ENCODE results near the gene SQOR. TPM values are rescaled to one million over a fixed set of nuclear protein-coding genes. Genes with fewer than 3 reads are reported as not detected.

Gene SQOR
- total and polyA plus RNA-seq, 2 donors (not counting 1 experiment from before 2014, with no cell fraction given), result 25.6 to 29.1 TPM

- peaks cover 66% of the 10 kb centered on the region for H3K79me2 ChIP-seq (ENCODE audit: control insufficient read depth, insufficient read depth, low read length)
- no peak for TF ChIP-seq CTCF (IDR thresholded peaks at IDR 0.05)
- TF ChIP-seq EZH2 (IDR thresholded peaks at IDR 0.05; ENCODE audit: borderline replicate concordance, insufficient read depth, low read depth, low read length, poor library complexity, severe bottlenecking), result no peak
- WGBS (ENCODE audit: insufficient coverage), result 85% methylated on average over 2 of the region's 2 CpGs
- H3K4me3 Mint-ChIP-seq, result no peak overlapping the region
- peaks cover 5 to 43% of the 10 kb centered on the region in 2 experiments for H3K36me3 ChIP-seq (replicated peaks in 1 of 2; ENCODE audit: control extremely low read depth in 1 of 2, control insufficient read depth in 1 of 2, extremely low read depth in 1 of 2, insufficient read depth in 2 of 2, low read length in 1 of 2)
- intact Hi-C loops (cut with micrococcal nuclease), result no loop called here
- H3K27ac Mint-ChIP-seq, result no peak overlapping the region
- H2AFZ ChIP-seq (ENCODE audit: insufficient read depth, low read depth, low read length, poor library complexity, severe bottlenecking), result no peak overlapping the region
- H3K4me2 ChIP-seq (replicated peaks; ENCODE audit: low read depth, low read length, poor library complexity, severe bottlenecking), result no peak overlapping the region
- H3K4me3 ChIP-seq (ENCODE audit: control extremely low read depth in 1 of 5, extremely low read depth in 1 of 5, insufficient read depth in 1 of 5, low read depth in 2 of 5, low read length in 4 of 5), result no peak overlapping the region
- H3K9me3 ChIP-seq (ENCODE audit: control extremely low read depth in 1 of 3, control insufficient read depth in 2 of 3, insufficient read depth in 1 of 3, low read length in 2 of 3), result peaks cover 0 to 4% (median 0%) of the 10 kb centered on the region in 3 donors
- H4K20me1 ChIP-seq (ENCODE audit: control insufficient read depth, insufficient read depth, low read length, poor library complexity, severe bottlenecking), result peaks cover 7% of the 10 kb centered on the region
- ChIA-PET POLR2A (no interaction called here), CTCF (interaction anchor here (0.6 to 1.9 kb wide), 3 partner anchors 12 to 164 kb away, joined by 3 to 10 read pairs (median 4); no protein-coding TSS in a partner anchor)
- no peaks in the 10 kb centered on the region for H3K27me3 Mint-ChIP-seq
- no peaks in the 10 kb centered on the region for H3K9me3 Mint-ChIP-seq (ENCODE audit: insufficient read depth)
- peaks cover 19% of the 10 kb centered on the region for H3K4me1 Mint-ChIP-seq
- DNase-seq (no peak), ATAC-seq (ENCODE audit: low read depth) (no peak)
- H3K9ac ChIP-seq (ENCODE audit: low read length), result no peak overlapping the region
- H3K27me3 ChIP-seq (replicated peaks in 1 of 4; ENCODE audit: control extremely low read depth in 1 of 4, control insufficient read depth in 3 of 4, insufficient read depth in 4 of 4, low read length in 3 of 4), result no peaks in the 10 kb centered on the region
- H3K27ac ChIP-seq (ENCODE audit: low read length in 2 of 2), result no peak overlapping the region
- no peaks in the 10 kb centered on the region for H3K4me1 ChIP-seq (ENCODE audit: control insufficient read depth in 2 of 2, insufficient read depth in 2 of 2, low read length in 2 of 2)
These were observed 39.8 kb upstream of the SQOR start for GRCh38 chr15:45594835-45595530.

GRCh38 chr15:45603881-45604280, 30.9 kb upstream of the SQOR start:
- Mint-ChIP-seq H3K27ac (peak overlapping the region; percentile 64), H3K4me3 (peak overlapping the region; percentile 5), H3K27me3 (no peaks in the 10 kb centered on the region), H3K9me3 (ENCODE audit: insufficient read depth) (no peaks in the 10 kb centered on the region), H3K4me1 (peaks cover 43% of the 10 kb centered on the region)
- H3K27ac ChIP-seq (ENCODE audit: low read length in 2 of 2), result peak overlapping the region; percentile 55 to 62
- intact Hi-C loops (cut with micrococcal nuclease), result loop anchor here (2.0 kb wide), 1 partner anchor 15 kb away; no protein-coding TSS in a partner anchor
- peaks cover 31 to 40% of the 10 kb centered on the region in 2 donors for H3K4me1 ChIP-seq (ENCODE audit: control insufficient read depth in 2 of 2, insufficient read depth in 2 of 2, low read length in 2 of 2)
- ATAC-seq (ENCODE audit: low read depth) (peak; percentile 58), DNase-seq (peak; percentile 51)
- CTCF ChIA-PET, result interaction anchor here (1.2 to 2.4 kb wide), 9 partner anchors 9 to 174 kb away, joined by 3 to 8 read pairs (median 4); partner anchors contain the start of gene SQOR
- no peak overlapping the region for H2AFZ ChIP-seq (ENCODE audit: insufficient read depth, low read depth, low read length, poor library complexity, severe bottlenecking)
- H3K36me3 ChIP-seq (replicated peaks in 1 of 2; ENCODE audit: control extremely low read depth in 1 of 2, control insufficient read depth in 1 of 2, extremely low read depth in 1 of 2, insufficient read depth in 2 of 2, low read length in 1 of 2), result peaks cover 2 to 11% of the 10 kb centered on the region in 2 experiments
- H3K79me2 ChIP-seq (ENCODE audit: control insufficient read depth, insufficient read depth, low read length), result peaks cover 51% of the 10 kb centered on the region
- no CpG with 5 or more reads among the region's 3 CpGs for WGBS (ENCODE audit: insufficient coverage)
- POLR2A ChIA-PET, result interaction anchor here (0.7 to 1.8 kb wide), 2 partner anchors 15 to 17 kb away, joined by 3 to 9 read pairs; partner anchors contain the start of gene BLOC1S6
- no peaks in the 10 kb centered on the region for H3K9me3 ChIP-seq (ENCODE audit: control extremely low read depth in 1 of 3, control insufficient read depth in 2 of 3, insufficient read depth in 1 of 3, low read length in 2 of 3)
- peak overlapping the region; percentile 43 for H3K4me2 ChIP-seq (replicated peaks; ENCODE audit: low read depth, low read length, poor library complexity, severe bottlenecking)
- no peak overlapping the region for H3K4me3 ChIP-seq (ENCODE audit: control extremely low read depth in 1 of 5, extremely low read depth in 1 of 5, insufficient read depth in 1 of 5, low read depth in 2 of 5, low read length in 4 of 5)
- TF ChIP-seq EZH2 (IDR thresholded peaks at IDR 0.05; ENCODE audit: borderline replicate concordance, insufficient read depth, low read depth, low read length, poor library complexity, severe bottlenecking) (no peak), CTCF (IDR thresholded peaks at IDR 0.05) (no peak)
- no peaks in the 10 kb centered on the region for H3K27me3 ChIP-seq (replicated peaks in 1 of 4; ENCODE audit: control extremely low read depth in 1 of 4, control insufficient read depth in 3 of 4, insufficient read depth in 4 of 4, low read length in 3 of 4)
- no peak overlapping the region for H3K9ac ChIP-seq (ENCODE audit: low read length)
- no peaks in the 10 kb centered on the region for H4K20me1 ChIP-seq (ENCODE audit: control insufficient read depth, insufficient read depth, low read length, poor library complexity, severe bottlenecking)
